Measurements from ENCODE around the gene KLHL14.
A peak's percentile ranks its signal among the peaks of the same experiment; 100 is the strongest.

The KLHL14 gene

GRCh38 chr18:32730068-32730467 lies 42.8 kb downstream of the KLHL14 start:
- no peak for TF ChIP-seq CTCF (IDR thresholded peaks at IDR 0.05; ENCODE audit: low read depth, low read length, missing control alignments)
- DNase-seq (ENCODE audit: low read depth), result no peak
- H3K4me3 ChIP-seq (ENCODE audit: low read depth, low read length), result no peak overlapping the region

GRCh38 chr18:32724071-32724749 lies 48.6 kb downstream of the KLHL14 start:
- TF ChIP-seq CTCF (IDR thresholded peaks at IDR 0.05; ENCODE audit: low read depth, low read length, missing control alignments), result no peak
- no peak for DNase-seq (ENCODE audit: low read depth)
- no peak overlapping the region for H3K4me3 ChIP-seq (ENCODE audit: low read depth, low read length)

GRCh38 chr18:32722279-32722678 lies 50.5 kb downstream of the KLHL14 start:
- no peak overlapping the region for H3K4me3 ChIP-seq (ENCODE audit: low read depth, low read length)
- no peak for DNase-seq (ENCODE audit: low read depth)
- TF ChIP-seq CTCF (IDR thresholded peaks at IDR 0.05; ENCODE audit: low read depth, low read length, missing control alignments), result no peak

GRCh38 chr18:32717126-32717525 lies 55.7 kb downstream of the KLHL14 start:
- DNase-seq (ENCODE audit: low read depth), result no peak
- no peak for TF ChIP-seq CTCF (IDR thresholded peaks at IDR 0.05; ENCODE audit: low read depth, low read length, missing control alignments)
- H3K4me3 ChIP-seq (ENCODE audit: low read depth, low read length), result no peak overlapping the region

- TF ChIP-seq CTCF (IDR thresholded peaks at IDR 0.05; ENCODE audit: low read depth, low read length, missing control alignments), result peak; percentile 84
- peak; percentile 21 for DNase-seq (ENCODE audit: low read depth)
- H3K4me3 ChIP-seq (ENCODE audit: low read depth, low read length), result no peak overlapping the region
Observed at GRCh38 chr18:32714571-32715148, 58.2 kb downstream of the KLHL14 start.

- no peak for TF ChIP-seq CTCF (IDR thresholded peaks at IDR 0.05; ENCODE audit: low read depth, low read length, missing control alignments)
- no peak for DNase-seq (ENCODE audit: low read depth)
- no peak overlapping the region for H3K4me3 ChIP-seq (ENCODE audit: low read depth, low read length)
Observed at GRCh38 chr18:32712860-32713259, 60.0 kb downstream of the KLHL14 start.

- DNase-seq (ENCODE audit: low read depth), result no peak
- TF ChIP-seq CTCF (IDR thresholded peaks at IDR 0.05; ENCODE audit: low read depth, low read length, missing control alignments), result no peak
- no peak overlapping the region for H3K4me3 ChIP-seq (ENCODE audit: low read depth, low read length)
Observed at GRCh38 chr18:32711862-32712261, 61.0 kb downstream of the KLHL14 start.
